HepG2 (cell line): ENCODE results near the gene TUBB3. TPM values are rescaled to one million over a fixed set of nuclear protein-coding genes. Genes with fewer than 3 reads are reported as not detected.

ENCODE experiments used
- ATM ChIP-seq: fragments of 450-650 bp; IDR thresholded peaks from 2 replicates; pipeline ENCODE4 v1.7.1; 2017; ENCODE audit warnings: mild to moderate bottlenecking, borderline replicate concordance
- CTCF ChIP-seq: sonication (generic); formaldehyde crosslinking; IDR thresholded peaks from 2 replicates; pipeline ENCODE4 v1.5.0; 2020; ENCODE audit warnings: mild to moderate bottlenecking, missing genetic modification reagents, moderate library complexity
- ELF3 ChIP-seq: IDR thresholded peaks from 2 replicates; pipeline ENCODE4 v1.6.1; 2016; ENCODE audit warnings: missing genetic modification reagents, missing compliant biosample characterization
- HDAC6 ChIP-seq: fragments of 200-600 bp; sonication (generic); IDR thresholded peaks from 2 replicates; pipeline ENCODE4 v1.7.0; 2017; ENCODE audit warnings: mild to moderate bottlenecking, antibody characterized with exemption, low read length, low read depth
- IRF2 ChIP-seq: IDR thresholded peaks from 2 replicates; pipeline ENCODE4 v1.6.1; 2018; ENCODE audit warnings: missing genetic modification reagents, missing compliant biosample characterization
- NFKBIZ ChIP-seq: IDR thresholded peaks from 2 replicates; pipeline ENCODE4 v1.6.1; 2018; ENCODE audit warnings: missing genetic modification reagents, missing compliant biosample characterization
- PITX1 ChIP-seq: sonication (generic); formaldehyde crosslinking; IDR thresholded peaks from 2 replicates; pipeline ENCODE4 v1.5.1; 2020; ENCODE audit warnings: mild to moderate bottlenecking, missing genetic modification reagents
- RARG ChIP-seq: sonication (generic); formaldehyde crosslinking; IDR thresholded peaks from 2 replicates; pipeline ENCODE4 v1.4.0; 2020; ENCODE audit warnings: low read depth, mild to moderate bottlenecking, missing genetic modification reagents
- RFXAP ChIP-seq: sonication (generic); formaldehyde crosslinking; IDR thresholded peaks from 2 replicates; pipeline ENCODE4 v1.4.0; 2020; ENCODE audit warnings: missing genetic modification reagents, borderline replicate concordance
- SMAD3 ChIP-seq: sonication (generic); formaldehyde crosslinking; IDR thresholded peaks from 2 replicates; pipeline ENCODE4 v1.4.0; 2020; ENCODE audit warnings: missing genetic modification reagents
- SOX5 ChIP-seq: IDR thresholded peaks from 2 replicates; pipeline ENCODE4 v1.6.1; 2016; ENCODE audit warnings: borderline replicate concordance
- SP2 ChIP-seq: sonication (generic); formaldehyde crosslinking; IDR thresholded peaks from 2 replicates; pipeline ENCODE4 v1.5.1; 2020; ENCODE audit warnings: mild to moderate bottlenecking, missing genetic modification reagents
- TAF1 ChIP-seq: sonication (generic); formaldehyde crosslinking; IDR thresholded peaks from 2 replicates; pipeline ENCODE4 v1.4.0; 2020; ENCODE audit warnings: missing genetic modification reagents
- THAP11 ChIP-seq: IDR thresholded peaks from 2 replicates; pipeline ENCODE4 v1.6.1; 2016; ENCODE audit warnings: missing biosample characterization, missing genetic modification reagents
- ZBTB38 ChIP-seq: sonication (generic); formaldehyde crosslinking; IDR thresholded peaks from 2 replicates; pipeline ENCODE4 v1.5.1; 2020; ENCODE audit warnings: mild to moderate bottlenecking, missing genetic modification reagents
- ZFP36 ChIP-seq: fragments of 150-350 bp; IDR thresholded peaks from 2 replicates; pipeline ENCODE4 v1.6.1; 2018; ENCODE audit warnings: borderline replicate concordance, low read length, low read depth; ENCODE audit not compliant: partially characterized antibody
- ZMYM3 ChIP-seq: sonication (generic); formaldehyde crosslinking; IDR thresholded peaks from 2 replicates; pipeline ENCODE4 v1.5.1; 2020; ENCODE audit warnings: mild to moderate bottlenecking, missing genetic modification reagents
- ZNF747 ChIP-seq: sonication (generic); formaldehyde crosslinking; IDR thresholded peaks from 2 replicates; pipeline ENCODE4 v1.8.1; 2023; ENCODE audit warnings: missing genetic modification reagents, mild to moderate bottlenecking, borderline replicate concordance
- ZNF772 ChIP-seq: sonication (generic); formaldehyde crosslinking; IDR thresholded peaks from 2 replicates; pipeline ENCODE4 v1.5.0; 2020; ENCODE audit warnings: mild to moderate bottlenecking, missing genetic modification reagents
- ZSCAN9 ChIP-seq: IDR thresholded peaks from 2 replicates; pipeline ENCODE4 v1.6.1; 2016; ENCODE audit warnings: borderline replicate concordance
- polyA plus RNA-seq, 8 experiments: library from polyadenylated mRNA; depleted of rRNA in 3 of 8; stranded (reverse) in 7 of 8; unstranded in 1 of 8; fragments of >200 nt; fragmentation: Illumina TruSeq in 4 of 8; extraction: Trizol in 4 of 8; gene quantifications; 2 replicates each; pipeline versions ENCODE4 v1.2.1 to v1.2.3, GENCODE V29; 2011 to 2016; ENCODE audit warnings: low read depth in 4 of 8, missing spikeins in 1 of 8, mixed read lengths in 1 of 8; ENCODE audit not compliant: insufficient read depth in 1 of 8
- total RNA-seq, 5 experiments: library from RNA; depleted of rRNA; stranded (reverse); fragments of >200 nt; fragmentation: Illumina TruSeq; extraction: Trizol; gene quantifications; 2 replicates each; pipeline ENCODE4 v1.2.3, GENCODE V29; 2016; ENCODE audit warnings: low read depth in 1 of 5
- TF ChIP-seq, protein P1 (sequence below): sonication (generic); formaldehyde crosslinking; IDR thresholded peaks from 2 replicates; pipeline ENCODE4 v1.4.0; 2020; ENCODE audit warnings: missing genetic modification reagents
- TF ChIP-seq, protein P2 (sequence below): sonication (generic); formaldehyde crosslinking; IDR thresholded peaks from 2 replicates; pipeline ENCODE4 v1.8.0; 2023; ENCODE audit warnings: mild to moderate bottlenecking, missing genetic modification reagents

TUBB3 gene
- total and polyA plus RNA-seq, 2 of the 13 experiments (the other 11 are each of a cell fraction or from before 2014, with no cell fraction given), result 110 to 185 TPM

- no peak for TF ChIP-seq ZSCAN9
- TF ChIP-seq ZFP36, result no peak
- 0 out of 2 replicates have a peak, but pooled peaks have one; percentile 26 for TF ChIP-seq SMAD3
- no peak for TF ChIP-seq HDAC6
- TF ChIP-seq, protein P1, sequence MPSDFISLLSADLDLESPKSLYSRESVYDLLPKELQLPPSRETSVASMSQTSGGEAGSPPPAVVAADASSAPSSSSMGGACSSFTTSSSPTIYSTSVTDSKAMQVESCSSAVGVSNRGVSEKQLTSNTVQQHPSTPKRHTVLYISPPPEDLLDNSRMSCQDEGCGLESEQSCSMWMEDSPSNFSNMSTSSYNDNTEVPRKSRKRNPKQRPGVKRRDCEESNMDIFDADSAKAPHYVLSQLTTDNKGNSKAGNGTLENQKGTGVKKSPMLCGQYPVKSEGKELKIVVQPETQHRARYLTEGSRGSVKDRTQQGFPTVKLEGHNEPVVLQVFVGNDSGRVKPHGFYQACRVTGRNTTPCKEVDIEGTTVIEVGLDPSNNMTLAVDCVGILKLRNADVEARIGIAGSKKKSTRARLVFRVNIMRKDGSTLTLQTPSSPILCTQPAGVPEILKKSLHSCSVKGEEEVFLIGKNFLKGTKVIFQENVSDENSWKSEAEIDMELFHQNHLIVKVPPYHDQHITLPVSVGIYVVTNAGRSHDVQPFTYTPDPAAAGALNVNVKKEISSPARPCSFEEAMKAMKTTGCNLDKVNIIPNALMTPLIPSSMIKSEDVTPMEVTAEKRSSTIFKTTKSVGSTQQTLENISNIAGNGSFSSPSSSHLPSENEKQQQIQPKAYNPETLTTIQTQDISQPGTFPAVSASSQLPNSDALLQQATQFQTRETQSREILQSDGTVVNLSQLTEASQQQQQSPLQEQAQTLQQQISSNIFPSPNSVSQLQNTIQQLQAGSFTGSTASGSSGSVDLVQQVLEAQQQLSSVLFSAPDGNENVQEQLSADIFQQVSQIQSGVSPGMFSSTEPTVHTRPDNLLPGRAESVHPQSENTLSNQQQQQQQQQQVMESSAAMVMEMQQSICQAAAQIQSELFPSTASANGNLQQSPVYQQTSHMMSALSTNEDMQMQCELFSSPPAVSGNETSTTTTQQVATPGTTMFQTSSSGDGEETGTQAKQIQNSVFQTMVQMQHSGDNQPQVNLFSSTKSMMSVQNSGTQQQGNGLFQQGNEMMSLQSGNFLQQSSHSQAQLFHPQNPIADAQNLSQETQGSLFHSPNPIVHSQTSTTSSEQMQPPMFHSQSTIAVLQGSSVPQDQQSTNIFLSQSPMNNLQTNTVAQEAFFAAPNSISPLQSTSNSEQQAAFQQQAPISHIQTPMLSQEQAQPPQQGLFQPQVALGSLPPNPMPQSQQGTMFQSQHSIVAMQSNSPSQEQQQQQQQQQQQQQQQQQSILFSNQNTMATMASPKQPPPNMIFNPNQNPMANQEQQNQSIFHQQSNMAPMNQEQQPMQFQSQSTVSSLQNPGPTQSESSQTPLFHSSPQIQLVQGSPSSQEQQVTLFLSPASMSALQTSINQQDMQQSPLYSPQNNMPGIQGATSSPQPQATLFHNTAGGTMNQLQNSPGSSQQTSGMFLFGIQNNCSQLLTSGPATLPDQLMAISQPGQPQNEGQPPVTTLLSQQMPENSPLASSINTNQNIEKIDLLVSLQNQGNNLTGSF (CRISPR knock-in tag), result no peak
- TF ChIP-seq NFKBIZ, result no peak
- no peak; the same call in 1 of the 2 replicates for TF ChIP-seq IRF2 (CRISPR knock-in tag)
- TF ChIP-seq ELF3 (CRISPR knock-in tag), result peak; percentile 32; the same call in 1 of the 2 replicates
- TF ChIP-seq ZNF747 (CRISPR knock-in tag), result 0 out of 2 replicates have a peak, but pooled peaks have one; percentile 26
- TF ChIP-seq CTCF (CRISPR knock-in tag), result no peak
- peak; percentile 73; the same call in 1 of the 2 replicates for TF ChIP-seq ZNF772
- peak; percentile 23; the same call in 1 of the 2 replicates for TF ChIP-seq SOX5 (CRISPR knock-in tag)
- peak; percentile 59; the same call in 1 of the 2 replicates for TF ChIP-seq THAP11 (CRISPR knock-in tag)
- TF ChIP-seq, protein P2, sequence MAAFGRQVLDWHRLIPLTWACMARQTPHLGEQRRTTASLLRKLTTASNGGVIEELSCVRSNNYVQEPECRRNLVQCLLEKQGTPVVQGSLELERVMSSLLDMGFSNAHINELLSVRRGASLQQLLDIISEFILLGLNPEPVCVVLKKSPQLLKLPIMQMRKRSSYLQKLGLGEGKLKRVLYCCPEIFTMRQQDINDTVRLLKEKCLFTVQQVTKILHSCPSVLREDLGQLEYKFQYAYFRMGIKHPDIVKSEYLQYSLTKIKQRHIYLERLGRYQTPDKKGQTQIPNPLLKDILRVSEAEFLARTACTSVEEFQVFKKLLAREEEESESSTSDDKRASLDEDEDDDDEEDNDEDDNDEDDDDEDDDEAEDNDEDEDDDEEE (CRISPR knock-in tag), result no peak
- no peak for TF ChIP-seq SP2 (CRISPR knock-in tag)
- peak; percentile 60; the same call in 1 of the 2 replicates for TF ChIP-seq PITX1 (CRISPR knock-in tag)
- no peak for TF ChIP-seq TAF1 (CRISPR knock-in tag)
- no peak; the same call in none of the 2 replicates for TF ChIP-seq ZMYM3
- TF ChIP-seq RARG (CRISPR knock-in tag), result no peak
- no peak for TF ChIP-seq RFXAP (CRISPR knock-in tag)
- no peak for TF ChIP-seq ATM
- TF ChIP-seq ZBTB38 (CRISPR knock-in tag), result peak; percentile 94; the same call in 1 of the 2 replicates
Measured at GRCh38 chr16:89873972-89874689, 49.0 kb upstream of the TUBB3 start (continued).
